Measurements from ENCODE around the gene BLOC1S4.
"Not testable (repeated sequence)": the region's sequence is repeated elsewhere in the genome, so short reads cannot be mapped to it uniquely, and the experiment has no call there.

BLOC1S4 gene

DNA sequence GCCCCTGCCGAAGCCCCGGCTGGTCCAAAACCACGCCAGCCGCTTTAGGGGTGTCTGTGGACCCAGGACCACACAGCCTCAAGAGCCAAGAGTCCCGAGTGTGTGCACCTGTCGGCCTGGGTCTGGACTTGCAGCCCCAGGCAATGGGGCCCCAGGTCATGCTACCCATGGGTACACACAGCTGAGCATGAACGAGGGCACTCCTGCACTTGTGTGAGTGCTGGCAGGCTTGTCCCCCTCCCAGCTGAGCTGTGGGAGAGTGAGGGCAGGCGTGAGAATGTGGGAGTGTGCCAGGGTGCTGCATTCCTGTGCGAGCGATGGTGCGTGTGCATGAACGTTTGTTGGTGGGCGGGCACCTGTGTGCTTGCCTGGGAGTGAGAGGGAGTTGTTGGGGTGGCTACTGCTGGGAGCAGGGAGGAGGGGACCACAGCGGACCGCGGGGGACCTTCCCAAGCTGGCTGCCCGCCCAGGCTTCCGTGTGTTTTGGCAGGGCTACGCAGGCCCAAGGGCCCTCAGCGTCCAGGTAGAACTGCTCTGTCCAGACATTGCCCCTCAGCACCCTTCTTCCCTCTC, 30.8 kb downstream of the BLOC1S4 start:
- no peak for DNase-seq

DNA sequence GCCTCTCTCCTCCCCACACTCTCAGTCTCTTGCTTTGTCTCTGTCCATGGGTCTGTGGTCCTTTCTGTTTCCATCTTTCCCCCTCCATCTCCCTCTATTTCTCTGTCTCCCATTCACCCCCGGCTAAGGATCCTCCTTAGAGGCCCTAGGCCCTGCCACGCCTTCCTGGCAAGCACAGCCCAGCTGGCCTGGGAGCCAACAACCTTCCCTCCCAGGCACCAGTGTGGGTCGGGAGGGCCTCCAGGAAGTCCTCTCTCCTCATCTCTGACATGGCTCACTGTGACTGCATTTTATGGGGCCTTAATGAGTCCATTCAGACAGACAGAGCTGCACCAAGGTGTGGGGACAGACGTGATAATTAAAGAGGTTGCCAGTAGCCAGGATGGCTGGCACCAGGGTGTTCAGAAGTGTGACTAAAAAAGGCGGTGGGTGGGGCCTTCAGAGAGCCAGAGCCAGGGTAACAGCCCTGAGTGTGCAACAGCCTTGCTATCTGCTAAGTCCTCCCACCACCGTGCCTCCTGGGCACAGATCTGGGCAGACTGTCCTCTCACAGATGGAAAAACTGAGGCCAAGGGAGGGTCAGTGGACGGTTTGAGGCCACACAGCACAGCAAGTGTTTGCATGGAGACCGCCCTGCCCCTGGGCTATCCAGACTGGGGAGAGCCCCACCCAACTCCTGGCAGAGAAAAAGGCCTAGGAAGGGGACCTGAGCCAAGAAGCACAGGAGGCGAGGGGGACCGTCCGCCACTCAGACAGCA, 31.5 kb downstream of the BLOC1S4 start:
- DNase-seq = no peak

DNA sequence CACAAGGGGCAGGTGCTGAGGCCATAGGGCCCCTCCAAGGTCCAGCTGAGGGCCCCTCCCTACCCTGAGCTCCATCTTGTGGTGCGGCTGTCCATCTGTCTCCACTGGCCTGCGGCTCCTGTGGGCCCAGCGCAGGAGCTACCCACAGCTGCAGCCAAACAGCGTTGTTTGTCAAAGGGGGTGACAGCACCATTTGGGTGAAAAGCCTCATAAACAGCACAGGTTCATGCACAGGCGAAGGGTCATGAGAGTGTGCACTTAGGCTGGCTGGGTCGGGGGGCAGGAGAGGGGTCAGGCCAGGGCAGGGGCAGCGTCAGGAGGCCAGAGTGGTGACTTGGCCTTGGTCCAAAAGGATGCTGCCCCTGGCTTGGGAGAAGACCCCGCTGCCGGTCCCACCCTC, 32.3 kb downstream of the BLOC1S4 start:
- no peak for DNase-seq

DNA sequence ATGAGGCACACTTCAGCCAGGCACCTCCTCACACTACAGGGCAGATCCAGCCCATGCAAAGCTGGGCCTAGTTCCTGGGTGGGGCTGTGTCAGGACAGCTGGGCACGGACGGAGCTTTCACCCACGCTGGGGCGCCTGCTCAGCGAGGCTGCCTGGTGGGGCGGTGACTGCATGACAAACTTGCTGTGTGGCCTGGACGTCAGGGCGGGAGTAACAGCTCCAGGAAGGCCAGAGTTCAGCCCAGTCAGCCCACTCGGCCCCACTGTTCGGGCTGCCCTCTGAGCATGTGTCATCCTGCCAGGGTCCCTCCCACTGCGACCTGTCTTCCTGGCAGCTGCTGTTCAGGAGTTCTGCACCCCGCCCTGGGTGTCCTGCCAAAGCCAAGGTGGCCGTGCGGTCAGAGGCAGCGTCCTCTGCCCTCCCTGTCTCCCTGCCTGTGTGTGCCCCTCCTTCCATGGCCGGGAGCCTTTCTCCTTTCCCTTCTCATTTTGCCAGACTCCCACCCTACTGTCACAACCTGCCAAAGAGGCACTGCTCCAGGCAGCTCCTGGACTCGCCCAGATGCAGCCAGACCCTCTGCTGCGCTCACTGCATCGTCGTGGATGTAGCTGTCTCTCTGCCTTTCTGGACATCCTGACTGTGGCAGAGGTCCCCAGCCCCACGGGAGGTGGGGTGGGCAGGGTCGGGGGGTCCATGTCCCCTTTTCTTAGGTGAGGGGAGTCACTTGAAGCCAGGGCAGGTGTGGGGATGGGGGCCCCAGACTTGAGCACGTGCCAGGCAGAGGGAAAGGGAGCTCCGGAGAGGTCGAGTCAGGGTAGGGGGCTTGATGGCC, 33.6 kb downstream of the BLOC1S4 start:
- no peak for DNase-seq

DNA sequence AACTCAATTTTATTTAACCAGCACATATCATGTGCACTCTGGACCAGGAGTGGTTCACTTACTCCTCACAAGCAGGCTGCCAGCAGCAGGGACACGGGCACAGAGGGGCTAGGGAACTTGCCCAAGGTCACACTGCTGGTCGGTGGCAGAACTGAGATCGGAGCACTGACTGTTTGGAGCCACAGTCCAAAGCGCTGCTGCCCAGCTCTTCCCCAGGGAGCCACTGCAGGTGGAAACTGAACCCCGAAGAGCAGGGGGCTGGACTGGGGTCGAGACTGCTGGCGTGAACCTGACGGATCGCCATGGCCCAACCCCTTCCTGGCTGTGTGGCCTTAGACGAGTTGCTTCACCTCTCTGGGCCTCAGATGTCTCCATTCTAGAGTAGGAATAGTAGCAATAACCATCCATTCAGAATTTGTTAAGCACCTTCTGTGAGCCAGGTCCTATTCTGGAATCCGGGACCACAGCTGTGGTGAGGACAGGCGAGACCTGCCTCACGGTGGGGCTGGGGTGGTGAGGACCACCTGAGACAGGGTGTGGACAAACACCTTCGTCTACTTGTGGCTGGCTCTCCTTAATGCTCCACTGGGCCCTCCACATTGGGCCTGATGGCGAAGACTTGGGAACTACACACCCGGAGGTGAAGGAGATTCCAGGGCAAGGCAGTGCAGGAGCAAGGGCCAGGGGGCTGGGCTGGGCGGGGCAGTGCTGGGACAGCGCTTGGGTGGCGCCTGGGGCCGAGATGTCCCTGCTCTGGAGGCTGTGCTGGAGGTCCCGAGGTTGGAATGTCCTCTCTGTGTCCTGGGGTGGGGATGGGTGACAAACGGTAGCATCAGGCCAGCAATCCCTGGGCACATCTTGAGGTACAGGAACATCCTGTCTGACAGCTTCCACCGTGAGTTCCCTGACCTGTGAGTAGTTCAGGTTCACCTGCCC, 34.6 kb downstream of the BLOC1S4 start:
- DNase-seq = no peak

DNA sequence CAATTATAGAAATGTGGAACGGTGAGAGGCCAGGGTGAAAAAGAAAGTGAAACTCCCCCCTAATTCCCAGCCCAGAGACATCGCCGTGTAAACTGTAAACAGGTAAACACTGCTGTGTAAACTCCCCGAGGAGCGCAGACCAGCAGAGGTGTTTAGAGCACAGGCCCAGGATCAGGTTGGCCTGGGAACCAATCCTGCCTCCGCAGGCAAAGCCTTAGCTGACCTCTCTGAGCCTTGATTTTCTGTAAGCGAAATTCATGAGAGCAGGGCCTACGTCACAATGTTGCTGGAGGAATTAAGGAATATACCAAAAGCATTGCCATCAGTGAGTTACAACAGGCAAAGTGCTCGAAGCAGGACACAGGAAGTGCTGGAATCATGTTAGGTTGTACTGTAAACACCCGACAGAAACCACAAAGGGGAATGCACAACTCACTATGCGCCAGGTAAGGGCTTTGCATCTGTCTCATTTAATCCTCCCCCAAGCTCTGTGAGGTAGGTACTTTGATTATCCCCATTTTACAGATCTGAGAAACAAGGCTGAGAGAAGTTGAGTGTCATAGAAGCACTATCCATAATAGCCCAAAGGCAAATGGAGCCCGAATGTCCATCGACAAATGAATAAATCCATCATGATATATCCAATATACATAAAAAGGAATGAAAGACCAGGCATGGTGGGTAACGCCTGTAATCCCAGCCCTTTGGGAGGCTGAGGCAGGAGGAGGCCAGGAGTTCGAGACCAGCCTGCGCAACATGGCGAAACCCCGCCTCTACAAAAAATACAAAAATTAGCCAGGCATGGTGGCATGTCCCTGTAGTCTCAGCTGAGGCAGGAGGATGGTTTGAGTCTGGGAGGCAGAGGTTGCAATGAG, 35.9 kb downstream of the BLOC1S4 start:
- DNase-seq = no peak

DNA sequence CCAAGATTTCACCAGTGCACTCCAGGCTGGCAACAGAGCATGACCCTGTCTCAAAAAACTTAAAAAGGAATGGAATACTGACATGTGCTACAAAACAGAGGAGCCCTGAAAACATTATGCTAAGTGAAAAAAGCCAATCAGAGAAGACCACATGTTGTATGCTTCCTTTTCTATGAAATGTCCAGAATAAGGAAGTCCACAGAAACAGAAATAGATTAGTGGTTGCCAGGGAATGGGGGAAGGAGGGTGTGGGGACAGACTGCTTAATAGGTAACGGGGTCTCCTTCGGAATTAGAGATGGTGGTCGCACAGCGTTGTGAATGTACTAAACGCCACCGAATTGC, 36.5 kb downstream of the BLOC1S4 start:
- DNase-seq = no peak

DNA sequence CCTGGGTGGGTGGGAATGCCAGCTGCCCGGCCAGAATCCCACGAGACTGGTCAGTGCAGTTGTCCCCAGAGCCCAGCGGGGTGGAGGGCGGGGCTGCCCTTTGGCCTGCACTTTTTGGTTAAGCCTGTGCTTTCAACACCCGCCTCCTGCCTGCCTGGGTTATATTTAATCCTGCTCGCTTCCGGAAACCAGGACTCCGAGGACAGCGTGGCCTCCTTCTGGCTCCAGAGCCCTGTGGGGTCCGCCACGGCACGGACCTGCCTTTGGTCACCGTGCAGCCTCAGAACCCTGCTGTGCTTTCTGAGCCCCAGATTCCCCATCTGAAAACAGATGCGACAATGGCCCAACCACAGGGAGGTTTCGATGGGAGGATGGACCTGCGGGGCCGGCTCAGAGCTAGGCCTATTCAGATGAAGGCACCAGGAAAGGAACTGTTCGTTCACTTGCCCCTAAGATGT, 37.2 kb downstream of the BLOC1S4 start:
- DNase-seq = no peak

DNA sequence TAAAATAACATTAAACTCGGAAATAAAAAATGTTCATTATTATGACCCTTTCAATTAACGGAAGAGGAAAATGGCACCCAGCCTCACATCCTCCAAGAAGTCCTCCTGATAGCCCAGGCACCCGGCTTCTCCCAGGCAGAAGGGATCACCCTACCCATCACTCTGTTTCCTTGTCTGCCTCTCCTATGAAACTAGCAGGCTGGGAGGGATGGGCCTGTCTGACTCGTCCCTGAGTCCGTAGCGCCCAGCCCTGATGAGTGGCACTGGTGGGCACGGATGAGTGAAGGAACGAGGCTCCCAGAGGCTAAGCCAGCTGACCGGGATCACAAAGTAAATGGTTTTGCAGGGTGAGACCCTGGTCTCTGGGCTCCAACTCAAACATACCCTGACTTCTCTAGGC, 37.9 kb downstream of the BLOC1S4 start:
- no peak for DNase-seq

DNA sequence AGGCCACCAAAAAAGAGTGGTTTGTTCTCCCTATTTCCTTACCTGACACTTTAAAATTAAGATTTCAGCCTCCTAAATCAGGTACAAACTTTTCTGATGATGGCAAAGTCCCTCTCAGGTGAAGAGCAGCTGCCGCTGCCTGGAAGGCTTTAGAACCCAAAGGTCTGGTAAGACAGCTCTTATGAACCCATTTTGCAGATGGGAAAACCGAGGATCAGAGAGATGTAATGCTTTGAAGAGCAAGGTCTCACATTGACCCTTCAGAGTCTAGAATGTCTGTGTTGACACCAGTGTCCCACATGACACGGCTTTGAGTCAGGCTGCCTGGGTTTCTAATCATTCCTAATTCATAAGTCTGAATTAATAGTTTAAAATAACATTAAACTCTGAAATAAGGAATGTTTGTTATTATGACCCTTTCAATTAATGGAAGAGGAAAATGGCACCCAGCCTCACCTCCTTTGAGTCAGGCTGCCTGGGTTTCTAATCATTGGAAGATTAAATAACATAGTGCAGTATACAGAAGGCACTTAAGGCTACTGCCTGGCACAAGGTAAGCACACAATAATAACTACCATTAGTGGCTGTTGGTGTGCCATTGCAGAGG, 38.6 kb downstream of the BLOC1S4 start:
- DNase-seq = no peak

DNA sequence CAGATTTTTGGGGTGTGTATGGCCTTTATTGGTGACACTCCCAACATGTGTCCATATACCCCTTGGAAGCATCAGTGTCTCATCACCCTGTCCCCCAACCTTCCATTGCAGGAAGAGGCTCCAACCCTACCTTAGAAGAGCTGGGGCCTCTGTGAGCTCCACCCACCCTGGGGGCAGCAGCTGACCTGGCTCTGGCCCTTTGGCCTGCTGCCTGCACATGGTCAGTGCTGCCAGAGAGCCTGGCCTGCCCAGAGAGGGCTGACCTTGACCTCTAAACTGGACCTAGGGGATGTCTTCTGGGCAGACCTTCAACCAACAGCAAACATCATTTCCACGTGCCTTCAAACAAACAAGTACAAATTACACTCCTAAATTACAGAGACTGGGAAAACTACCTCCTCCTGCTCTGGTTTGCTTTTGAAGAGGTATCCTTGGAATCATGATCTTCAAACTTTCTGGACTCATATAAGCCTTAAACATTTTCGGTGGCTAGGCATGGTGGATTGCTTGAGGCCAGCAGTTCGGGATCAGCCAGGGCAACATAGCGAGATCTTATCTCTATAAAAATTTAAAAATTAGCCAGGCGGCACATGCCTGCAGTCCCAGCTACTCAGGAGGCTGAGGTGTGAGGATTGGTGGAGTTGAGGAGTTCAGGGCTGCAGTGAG, 39.2 kb downstream of the BLOC1S4 start:
- DNase-seq = no peak

DNA sequence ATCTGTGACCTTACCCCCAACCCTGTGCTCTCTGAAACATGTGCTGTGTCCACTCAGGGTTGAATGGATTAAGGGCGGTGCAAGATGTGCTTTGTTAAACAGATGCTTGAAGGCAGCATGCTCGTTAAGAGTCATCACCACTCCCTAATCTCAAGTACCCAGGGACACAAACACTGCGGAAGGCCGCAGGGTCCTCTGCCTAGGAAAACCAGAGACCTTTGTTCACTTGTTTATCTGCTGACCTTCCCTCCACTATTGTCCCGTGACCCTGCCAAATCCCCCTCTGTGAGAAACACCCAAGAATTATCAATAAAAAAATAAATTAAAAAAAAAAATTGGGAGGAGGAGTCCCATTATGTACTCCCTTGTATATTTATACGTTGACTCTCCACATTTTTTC, 40.4 kb downstream of the BLOC1S4 start:
- DNase-seq = not testable (repeated sequence)

DNA sequence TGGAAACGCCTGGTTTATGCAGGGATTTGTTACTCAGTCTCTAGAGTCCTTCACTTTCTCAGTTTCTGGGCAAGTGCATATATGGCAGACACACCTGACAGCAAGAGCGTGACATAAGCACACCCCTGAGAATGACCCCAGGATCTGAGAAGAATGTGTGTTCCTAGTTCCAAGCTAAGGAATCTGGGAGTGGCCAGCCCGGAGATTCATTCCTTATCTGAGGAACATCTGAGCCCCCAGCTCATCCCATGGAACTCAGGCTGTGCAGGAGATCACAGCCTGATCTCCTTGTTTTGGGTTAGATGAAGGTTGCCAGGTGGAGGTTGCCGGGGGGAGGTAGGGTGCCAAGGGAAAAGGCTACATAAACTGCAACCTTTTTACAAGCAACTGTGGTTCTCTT, 42.8 kb downstream of the BLOC1S4 start:
- DNase-seq = no peak

DNA sequence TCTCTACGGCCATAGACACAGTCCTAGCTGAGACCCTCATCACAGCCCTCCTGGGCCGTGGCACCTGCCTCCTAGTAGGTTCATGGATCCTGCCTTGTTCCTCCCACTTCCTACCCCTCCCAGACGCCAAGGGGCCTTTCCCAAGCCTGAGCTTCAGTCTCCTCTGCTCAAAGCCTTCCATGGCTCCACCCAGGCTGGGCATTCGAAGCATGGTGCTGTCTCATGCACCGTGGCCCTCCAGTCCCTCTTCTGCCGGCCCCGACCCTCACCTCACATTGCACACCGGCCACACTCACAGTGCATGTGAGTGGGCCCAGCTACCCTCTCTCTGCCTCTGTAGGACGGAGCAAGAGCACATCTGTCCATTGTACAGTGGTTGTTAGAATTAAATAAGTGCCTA, 44.9 kb downstream of the BLOC1S4 start:
- DNase-seq = no peak

DNA sequence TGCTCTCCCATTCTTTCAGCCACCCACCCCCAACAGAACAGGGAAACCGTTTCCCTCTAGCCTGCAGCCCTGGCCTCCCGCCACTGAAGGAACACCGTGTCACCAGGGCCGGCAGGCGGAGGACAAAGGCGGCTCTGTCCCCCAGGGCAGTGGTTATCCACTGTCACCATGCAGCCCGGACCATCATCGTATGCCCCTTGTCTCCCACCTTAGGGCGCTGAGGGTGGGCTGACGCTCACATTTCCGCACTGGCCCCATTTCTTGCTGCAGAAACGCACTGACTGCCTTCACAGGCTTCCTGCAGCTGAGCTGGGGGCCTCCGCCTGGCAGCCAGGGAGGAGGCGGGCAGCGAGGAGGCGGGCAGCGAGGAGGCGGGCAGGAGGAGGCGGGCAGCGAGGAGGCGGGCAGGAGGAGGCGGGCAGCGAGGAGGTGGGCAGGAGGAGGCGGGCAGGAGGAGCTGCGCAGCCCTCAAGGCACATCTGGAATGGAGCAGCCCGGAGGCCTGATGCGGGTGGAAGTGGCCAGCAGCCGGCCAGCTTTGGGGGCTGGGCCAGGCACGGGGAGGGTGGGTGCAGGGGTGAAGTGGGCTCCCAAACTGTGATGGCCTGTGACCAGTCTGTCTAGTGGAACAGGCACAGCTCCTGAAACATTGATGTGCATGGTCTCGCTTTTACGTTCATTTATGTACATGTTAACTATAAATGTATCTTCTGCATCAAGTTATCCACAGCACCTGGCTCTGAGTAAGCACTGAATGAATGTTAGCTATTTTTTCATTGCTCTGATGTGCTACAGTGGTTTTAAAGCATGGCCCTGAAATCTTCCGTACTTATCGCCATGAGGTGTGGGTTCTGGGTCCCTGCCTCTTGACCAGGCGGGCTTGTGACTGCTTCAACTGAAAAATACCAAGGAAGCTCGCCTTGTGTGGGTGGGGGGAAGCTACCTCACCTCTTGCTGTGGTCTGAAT, 46.0 kb downstream of the BLOC1S4 start:
- DNase-seq = peak; percentile 65

DNA sequence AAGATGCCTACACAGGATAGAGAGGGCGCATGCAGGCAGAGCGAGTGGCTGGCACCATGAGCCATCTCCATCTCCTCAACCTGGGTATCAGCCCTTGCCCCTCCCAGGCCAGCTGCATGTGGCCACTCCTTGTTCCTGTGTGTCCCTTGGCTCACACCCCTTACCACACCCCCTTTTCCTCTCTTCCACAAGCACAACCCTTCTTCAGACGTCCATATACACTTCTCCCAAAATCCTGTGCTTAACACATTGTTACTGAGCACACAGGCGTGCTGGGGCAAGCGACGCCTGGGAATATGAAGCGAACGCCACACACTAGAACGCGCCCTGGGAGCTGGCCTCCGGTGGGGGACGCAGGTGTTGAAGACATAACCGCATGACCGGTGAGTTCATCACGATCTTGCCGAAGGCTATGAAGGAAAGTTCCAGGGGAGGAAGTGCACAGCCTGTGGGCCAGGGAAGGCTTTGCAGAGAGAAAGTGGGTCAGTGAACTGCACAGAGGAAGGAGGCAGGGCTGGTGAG, 47.4 kb downstream of the BLOC1S4 start:
- no peak for DNase-seq

DNA sequence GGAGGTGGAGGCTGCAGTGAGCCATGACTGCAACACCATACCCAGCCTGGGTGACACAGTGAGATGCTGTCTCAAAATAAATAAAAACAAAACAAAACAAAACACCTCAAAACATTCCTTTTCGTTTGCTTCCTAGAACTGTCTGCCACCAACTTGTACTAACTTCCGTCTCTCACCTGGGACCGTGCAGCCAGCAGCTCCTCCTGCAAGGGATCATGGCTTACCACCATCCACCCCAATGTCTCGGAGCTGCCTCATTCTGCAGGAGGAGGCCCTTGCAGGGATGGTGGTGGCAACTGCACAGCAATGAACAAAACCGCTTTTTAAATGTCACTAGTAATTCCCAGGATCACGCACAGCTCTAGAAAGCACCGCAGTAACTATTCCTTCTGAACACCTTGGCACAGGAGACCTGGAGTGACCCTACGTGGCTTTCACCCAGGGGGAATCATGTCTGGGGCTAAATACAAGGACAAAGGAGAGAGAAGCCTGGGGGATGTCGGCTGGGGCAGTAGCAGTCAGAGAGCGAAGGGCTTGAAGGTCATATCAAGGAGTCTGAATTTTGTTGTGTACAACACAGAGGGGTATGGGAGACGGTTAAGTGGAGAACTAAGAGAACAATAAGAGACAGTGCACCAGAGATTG, 49.1 kb downstream of the BLOC1S4 start:
- DNase-seq = no peak

DNA sequence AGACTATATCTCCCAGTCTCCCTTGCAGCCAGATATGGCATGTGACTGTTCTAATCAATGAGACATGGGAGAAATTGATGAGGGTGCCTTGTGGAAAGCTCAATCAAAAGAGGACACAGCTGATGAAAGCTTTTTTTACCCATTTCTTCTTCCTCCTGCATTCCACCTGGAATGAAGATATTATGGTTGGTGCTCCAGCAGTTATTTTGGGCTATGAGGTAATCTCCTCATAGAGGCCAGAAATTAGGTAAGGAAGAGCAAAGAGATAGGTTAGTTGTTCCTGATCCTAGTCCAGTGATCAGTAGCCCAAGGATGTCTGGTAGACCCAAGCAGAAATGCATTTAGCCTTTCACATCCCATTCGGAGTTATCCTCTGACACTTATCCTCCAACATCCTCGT, 49.7 kb downstream of the BLOC1S4 start:
- no peak for DNase-seq

Measured in CD4-positive, alpha-beta T cell treated with Interleukin-6 for 4 hours (primary cell).